HCT116 (cell line): ENCODE measurements around the gene ASCC2. TPM values are rescaled to one million over a fixed set of nuclear protein-coding genes. Genes with fewer than 3 reads are reported as not detected.

ENCODE experiments used
- ATAC-seq: fragments of 200-7000 bp; cut with Tn5 transposase; 2 replicates; pipeline ENCODE4 v1.9.1; 2020; ENCODE audit warnings: mild to moderate bottlenecking, moderate library complexity
- BruUV-seq: library from RNA; stranded (reverse); fragments of 400-500 nt; replicated peaks from 2 replicates; lab custom pipeline; 2021; lab: Mats Ljungman, UMichigan
- CTCF ChIA-PET: fragments of 300-600 bp; sonication (Branson Sonifier 250); formaldehyde crosslinking; loops from one replicate; lab custom pipeline; 2021; ENCODE audit warnings: antibody characterized with exemption; lab: Charles Lee
- POLR2A ChIA-PET: fragments of 300-600, 350-600 bp; sonication (Branson Sonifier 250); formaldehyde crosslinking; loops from one replicate; lab custom pipeline; 2021; ENCODE audit warnings: antibody characterized with exemption; lab: Charles Lee
- RAD21 ChIA-PET, 2 experiments: fragments of 300-600 bp; sonication (Branson Sonifier 250); formaldehyde crosslinking; loops; one replicate each; lab custom pipeline; 2023; ENCODE audit warnings: low total read pairs in 2 of 2; ENCODE audit not compliant: uncharacterized antibody in 2 of 2, unreplicated experiment in 2 of 2, low non-redundant PET in 1 of 2; lab: Charles Lee
- DNase-seq: peaks from one replicate; pipeline ENCODE4 v3.0.0-alpha.2; 2010; ENCODE audit warnings: low read depth, low spot score
- H2AFZ ChIP-seq: fragments of 200-600 bp; shearing (Covaris generic), sonication (generic); 2 replicates; pipeline ENCODE4 v1.6.1; 2017; ENCODE audit warnings: low read depth, mixed run types, mixed read lengths, antibody characterized with exemption, low read length; ENCODE audit not compliant: poor library complexity, severe bottlenecking
- H3K27ac ChIP-seq: 2 replicates; pipeline ENCODE4 v1.5.1; 2012; ENCODE audit warnings: low read depth, low read length
- H3K27me3 ChIP-seq: fragments of 200-600 bp; sonication (generic); 2 replicates; pipeline ENCODE4 v1.6.1; 2016; ENCODE audit warnings: mixed run types, low read length, mixed read lengths; ENCODE audit not compliant: insufficient read depth
- H3K36me3 ChIP-seq, 2 experiments: fragments of 200-500 bp in 1 of 2; fragments of 200-600 bp in 1 of 2; sonication (Bioruptor generic) in 1 of 2; sonication (generic) in 1 of 2; 2 replicates each; pipeline versions ENCODE4 v1.5.1 to v1.6.1; 2014 to 2016; ENCODE audit warnings: low read length in 2 of 2, inconsistent platforms in 1 of 2, mixed read lengths in 1 of 2, mixed run types in 1 of 2; ENCODE audit not compliant: insufficient read depth in 2 of 2, control insufficient read depth in 1 of 2
- H3K4me1 ChIP-seq, 2 experiments: fragments of 200-600 bp in 1 of 2; sonication (generic) in 1 of 2; 2 replicates each; pipeline versions ENCODE4 v1.5.1 to v1.6.1; 2012 to 2017; ENCODE audit warnings: low read length in 2 of 2, inconsistent platforms in 1 of 2, mild to moderate bottlenecking in 1 of 2, mixed read lengths in 1 of 2, mixed run types in 1 of 2, moderate library complexity in 1 of 2; ENCODE audit not compliant: insufficient read depth in 2 of 2, control insufficient read depth in 1 of 2
- H3K4me2 ChIP-seq: fragments of 200-600 bp; sonication (generic); 2 replicates; pipeline ENCODE4 v1.6.1; 2017; ENCODE audit warnings: mixed run types, low read length, mixed read lengths
- H3K4me3 ChIP-seq, 2 experiments: fragments of 200-600 bp in 1 of 2; sonication (generic) in 1 of 2; replicated peaks in 1 of 2; 2 replicates each; pipeline ENCODE4 v1.5.1; 2011 to 2016; ENCODE audit warnings: low read length in 2 of 2, control low read depth in 1 of 2, low read depth in 1 of 2, mild to moderate bottlenecking in 1 of 2, mixed read lengths in 1 of 2, mixed run types in 1 of 2
- H3K79me2 ChIP-seq: fragments of 200-600 bp; sonication (generic); 2 replicates; pipeline ENCODE4 v1.6.1; 2017; ENCODE audit warnings: mild to moderate bottlenecking, mixed run types, low read length, moderate library complexity, mixed read lengths; ENCODE audit not compliant: insufficient read depth
- H3K9ac ChIP-seq: fragments of 200-600 bp; sonication (generic); 2 replicates; pipeline ENCODE4 v1.6.1; 2016; ENCODE audit warnings: low read length, mixed read lengths
- H3K9me2 ChIP-seq: fragments of 200-600 bp; sonication (generic), shearing (Covaris generic); 2 replicates; pipeline ENCODE4 v1.6.1; 2017; ENCODE audit warnings: mixed run types, mild to moderate bottlenecking, moderate library complexity; ENCODE audit not compliant: insufficient read depth
- H3K9me3 ChIP-seq, 2 experiments: fragments of 200-500 bp in 1 of 2; fragments of 200-600 bp in 1 of 2; sonication (Bioruptor generic) in 1 of 2; sonication (generic) in 1 of 2; 2 replicates each; pipeline ENCODE4 v1.6.1; 2014 to 2017; ENCODE audit warnings: low read length in 2 of 2, mixed read lengths in 2 of 2, inconsistent platforms in 1 of 2, low read depth in 1 of 2, mild to moderate bottlenecking in 1 of 2, mixed run types in 1 of 2, moderate library complexity in 1 of 2; ENCODE audit not compliant: control insufficient read depth in 1 of 2, insufficient read depth in 1 of 2
- H4K20me1 ChIP-seq: fragments of 200-600 bp; sonication (generic), shearing (Covaris generic); 2 replicates; pipeline ENCODE4 v1.6.1; 2017; ENCODE audit warnings: mixed run types, mild to moderate bottlenecking, moderate library complexity; ENCODE audit not compliant: insufficient read depth
- CBX3 ChIP-seq: IDR thresholded peaks from 2 replicates; pipeline ENCODE4 v1.6.1; 2012; ENCODE audit warnings: low read depth
- CEBPB ChIP-seq: IDR thresholded peaks from 2 replicates; pipeline ENCODE4 v1.6.1; 2012; ENCODE audit warnings: low read depth
- EGR1 ChIP-seq: IDR thresholded peaks from 2 replicates; pipeline ENCODE4 v1.6.1; 2012; ENCODE audit warnings: low read depth
- ELF1 ChIP-seq: IDR thresholded peaks from 2 replicates; pipeline ENCODE4 v1.6.1; 2012; ENCODE audit warnings: low read depth, borderline replicate concordance
- EZH2phosphoT487 ChIP-seq: fragments of 200-600 bp; IDR thresholded peaks from 2 replicates; pipeline ENCODE4 v1.6.1; 2018; ENCODE audit warnings: antibody characterized with exemption, borderline replicate concordance
- FOSL1 ChIP-seq: IDR thresholded peaks from 2 replicates; pipeline ENCODE4 v1.6.1; 2012; ENCODE audit warnings: low read depth
- JUND ChIP-seq: IDR thresholded peaks from 2 replicates; pipeline ENCODE4 v1.6.1; 2012
- POLR2A ChIP-seq: IDR thresholded peaks from 2 replicates; pipeline ENCODE4 v1.7.0; 2011; ENCODE audit warnings: borderline replicate concordance; ENCODE audit not compliant: insufficient read depth, insufficient read length; ENCODE audit errors: extremely low read depth
- POLR2AphosphoS5 ChIP-seq: IDR thresholded peaks from 2 replicates; pipeline ENCODE4 v1.6.1; 2011; ENCODE audit warnings: mild to moderate bottlenecking, low read depth, low read length, moderate library complexity
- SIN3A ChIP-seq: IDR thresholded peaks from 2 replicates; pipeline ENCODE4 v1.6.1; 2012; ENCODE audit warnings: low read depth
- SP1 ChIP-seq: IDR thresholded peaks from 2 replicates; pipeline ENCODE4 v1.6.1; 2012; ENCODE audit warnings: low read depth
- TCF7L2 ChIP-seq: IDR thresholded peaks from 2 replicates; pipeline ENCODE4 v1.7.0; 2011; ENCODE audit warnings: borderline replicate concordance, inconsistent platforms; ENCODE audit not compliant: insufficient read depth, insufficient read length; ENCODE audit errors: extremely low read depth
- YY1 ChIP-seq: IDR thresholded peaks from 2 replicates; pipeline ENCODE4 v1.6.1; 2011; ENCODE audit warnings: low read length, low read depth, moderate library complexity, mild to moderate bottlenecking; ENCODE audit not compliant: insufficient replicate concordance; ENCODE audit errors: extremely low read depth
- ZFX ChIP-seq: fragments of 450-650 bp; IDR thresholded peaks from 2 replicates; pipeline ENCODE4 v1.6.1; 2017
- intact Hi-C: fragments of 100-400 bp; cut with micrococcal nuclease; formaldehyde crosslinking; loops from 2 replicates; pipeline ENCODE4 v1.10.0; 2022
- total RNA-seq: library from RNA; stranded (reverse); gene quantifications from one replicate; pipeline ENCODE4 v1.2.1, GENCODE V29; 2021; ENCODE audit not compliant: unreplicated experiment
- TF ChIP-seq, protein P1 (sequence below): IDR thresholded peaks from 2 replicates; pipeline ENCODE4 v1.6.1; 2012
- TF ChIP-seq, protein P2 (sequence below): IDR thresholded peaks from 2 replicates; pipeline ENCODE4 v1.6.1; 2012
- TF ChIP-seq, protein P3 (sequence below): IDR thresholded peaks from 2 replicates; pipeline ENCODE4 v1.6.1; 2011; ENCODE audit warnings: mild to moderate bottlenecking, low read length, moderate library complexity; ENCODE audit not compliant: insufficient replicate concordance; ENCODE audit errors: extremely low read depth
- TF ChIP-seq, protein P4 (sequence below), 3 experiments: fragments of 200-600 bp in 1 of 3; sonication (generic) in 1 of 3; IDR thresholded peaks in 2 of 3; conservative IDR thresholded peaks in 1 of 3; 2 replicates each; pipeline ENCODE4 v1.5.1; 2012 to 2017; ENCODE audit warnings: low read depth in 2 of 3, low read length in 2 of 3, antibody characterized with exemption in 1 of 3, borderline replicate concordance in 1 of 3, control low read depth in 1 of 3, mild to moderate bottlenecking in 1 of 3, mixed read lengths in 1 of 3, mixed run types in 1 of 3, moderate library complexity in 1 of 3; ENCODE audit not compliant: insufficient read depth in 1 of 3

ASCC2 gene
- total RNA-seq, 1 experiment from 2014 or later: 68.6 TPM

DNA sequence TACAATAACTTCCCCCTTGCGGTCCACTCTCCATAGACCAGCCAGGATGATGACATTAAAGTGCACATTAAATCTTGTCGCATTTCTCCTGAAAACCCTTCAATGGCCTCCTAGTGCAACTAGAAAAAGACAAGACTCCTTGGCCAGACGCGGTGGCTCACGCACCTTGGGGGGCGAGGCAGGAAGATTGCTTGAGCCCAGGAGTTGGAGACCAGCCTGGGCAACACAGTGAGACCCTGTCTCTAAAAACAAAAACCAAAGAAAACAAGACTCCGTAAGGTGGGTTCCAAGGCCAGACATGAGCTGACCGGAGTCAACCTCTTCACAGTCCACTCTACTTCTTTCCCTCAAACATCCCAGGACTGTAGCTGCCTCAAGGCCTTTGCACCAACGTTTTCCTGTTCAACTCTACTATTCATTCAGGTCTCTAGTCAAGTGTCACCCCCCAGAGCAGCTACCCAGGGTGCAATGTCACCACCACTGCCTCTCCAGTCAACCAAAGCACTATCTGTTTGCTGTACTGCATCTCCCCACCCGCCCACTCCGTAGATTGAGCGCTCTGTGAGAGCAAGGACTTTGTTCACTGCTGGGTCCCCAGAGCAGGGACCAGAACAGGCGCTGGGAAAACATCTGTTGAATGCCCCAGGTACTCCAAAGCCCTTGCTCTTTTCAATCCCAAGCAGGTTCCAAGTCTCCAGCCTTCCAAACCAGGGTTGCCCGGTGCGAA lies 72.0 kb downstream of the ASCC2 start:
- RAD21 ChIA-PET: interaction anchor here in 1 of 2 experiments (1.1 kb wide), 1 partner anchor 64 kb away, joined by 3 read pairs; no protein-coding TSS in a partner anchor
- ATAC-seq: peak; percentile 3
- DNase-seq: no peak
- H3K27ac ChIP-seq: peak overlapping the region; percentile 82
- TF ChIP-seq TCF7L2 (no peak), SP1 (no peak), JUND (no peak), EZH2phosphoT487 (no peak), EGR1 (no peak), SIN3A (no peak), POLR2A (no peak), ELF1 (no peak), CEBPB (no peak), ZFX (no peak), FOSL1 (no peak), POLR2AphosphoS5 (no peak), YY1 (no peak), CBX3 (no peak)
- TF ChIP-seq, protein P1, sequence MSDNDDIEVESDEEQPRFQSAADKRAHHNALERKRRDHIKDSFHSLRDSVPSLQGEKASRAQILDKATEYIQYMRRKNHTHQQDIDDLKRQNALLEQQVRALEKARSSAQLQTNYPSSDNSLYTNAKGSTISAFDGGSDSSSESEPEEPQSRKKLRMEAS: no peak
- TF ChIP-seq, protein P2, sequence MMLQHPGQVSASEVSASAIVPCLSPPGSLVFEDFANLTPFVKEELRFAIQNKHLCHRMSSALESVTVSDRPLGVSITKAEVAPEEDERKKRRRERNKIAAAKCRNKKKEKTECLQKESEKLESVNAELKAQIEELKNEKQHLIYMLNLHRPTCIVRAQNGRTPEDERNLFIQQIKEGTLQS: no peak
- TF ChIP-seq, protein P3, sequence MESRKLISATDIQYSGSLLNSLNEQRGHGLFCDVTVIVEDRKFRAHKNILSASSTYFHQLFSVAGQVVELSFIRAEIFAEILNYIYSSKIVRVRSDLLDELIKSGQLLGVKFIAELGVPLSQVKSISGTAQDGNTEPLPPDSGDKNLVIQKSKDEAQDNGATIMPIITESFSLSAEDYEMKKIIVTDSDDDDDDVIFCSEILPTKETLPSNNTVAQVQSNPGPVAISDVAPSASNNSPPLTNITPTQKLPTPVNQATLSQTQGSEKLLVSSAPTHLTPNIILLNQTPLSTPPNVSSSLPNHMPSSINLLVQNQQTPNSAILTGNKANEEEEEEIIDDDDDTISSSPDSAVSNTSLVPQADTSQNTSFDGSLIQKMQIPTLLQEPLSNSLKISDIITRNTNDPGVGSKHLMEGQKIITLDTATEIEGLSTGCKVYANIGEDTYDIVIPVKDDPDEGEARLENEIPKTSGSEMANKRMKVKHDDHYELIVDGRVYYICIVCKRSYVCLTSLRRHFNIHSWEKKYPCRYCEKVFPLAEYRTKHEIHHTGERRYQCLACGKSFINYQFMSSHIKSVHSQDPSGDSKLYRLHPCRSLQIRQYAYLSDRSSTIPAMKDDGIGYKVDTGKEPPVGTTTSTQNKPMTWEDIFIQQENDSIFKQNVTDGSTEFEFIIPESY: no peak
- TF ChIP-seq, protein P4, sequence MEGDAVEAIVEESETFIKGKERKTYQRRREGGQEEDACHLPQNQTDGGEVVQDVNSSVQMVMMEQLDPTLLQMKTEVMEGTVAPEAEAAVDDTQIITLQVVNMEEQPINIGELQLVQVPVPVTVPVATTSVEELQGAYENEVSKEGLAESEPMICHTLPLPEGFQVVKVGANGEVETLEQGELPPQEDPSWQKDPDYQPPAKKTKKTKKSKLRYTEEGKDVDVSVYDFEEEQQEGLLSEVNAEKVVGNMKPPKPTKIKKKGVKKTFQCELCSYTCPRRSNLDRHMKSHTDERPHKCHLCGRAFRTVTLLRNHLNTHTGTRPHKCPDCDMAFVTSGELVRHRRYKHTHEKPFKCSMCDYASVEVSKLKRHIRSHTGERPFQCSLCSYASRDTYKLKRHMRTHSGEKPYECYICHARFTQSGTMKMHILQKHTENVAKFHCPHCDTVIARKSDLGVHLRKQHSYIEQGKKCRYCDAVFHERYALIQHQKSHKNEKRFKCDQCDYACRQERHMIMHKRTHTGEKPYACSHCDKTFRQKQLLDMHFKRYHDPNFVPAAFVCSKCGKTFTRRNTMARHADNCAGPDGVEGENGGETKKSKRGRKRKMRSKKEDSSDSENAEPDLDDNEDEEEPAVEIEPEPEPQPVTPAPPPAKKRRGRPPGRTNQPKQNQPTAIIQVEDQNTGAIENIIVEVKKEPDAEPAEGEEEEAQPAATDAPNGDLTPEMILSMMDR (IDR thresholded peaks at IDR 0.05 in 2 of 3, conservative IDR thresholded peaks at IDR 0.05 in 1 of 3; ENCODE audit: borderline replicate concordance in 1 of 3, insufficient read depth in 1 of 3, low read depth in 2 of 3, low read length in 2 of 3): no peak
- TF ChIP-seq, all 23 proteins: peak for 0
- ChIA-PET POLR2A (no interaction called here), CTCF (interaction anchor here (1.0 kb wide), 1 partner anchor 323 kb away, joined by 7 read pairs; no protein-coding TSS in a partner anchor)
- Histone ChIP-seq H3K9me3 (no peaks in the 10 kb centered on the region), H3K9me2 (no peaks in the 10 kb centered on the region), H3K36me3 (peaks cover 15 to 19% of the 10 kb centered on the region in 2 experiments; a peak in 3 of 4 replicates), H3K9ac (peak overlapping the region; percentile 80), H3K4me3 (peak overlapping the region; percentile 75 to 83), H2AFZ (no peak overlapping the region), H3K4me2 (peak overlapping the region; percentile 91), H4K20me1 (no peaks in the 10 kb centered on the region), H3K27me3 (no peaks in the 10 kb centered on the region), H3K79me2 (peaks cover 32% of the 10 kb centered on the region), H3K4me1 (peaks cover 15 to 37% of the 10 kb centered on the region in 2 experiments)
- TSS peak; percentile 84 for BruUV-seq
- intact Hi-C loops: no loop called here
